Nasal cavity respiratory epithelium epithelial cell of viscerocranial mucosa (primary cell): Measurements from ENCODE around the gene CSTA. TPM values are rescaled to one million over a fixed set of nuclear protein-coding genes. Genes with fewer than 3 reads are reported as not detected.

ENCODE experiments used
- total RNA-seq: library from RNA; depleted of rRNA; stranded (reverse); fragments of >200 nt; gene quantifications from 2 replicates; pipeline ENCODE4 v1.2.3, GENCODE V29; 2014

The CSTA gene
- total RNA-seq, result 114 and 450 TPM in 2 replicates

GRCh38 chr3:122324871-122325323 is at the start of gene CSTA:
CSTA (plus strand) TSS chr3:122325248; CDS start chr3:122325293, 45 bp downstream.

GRCh38 chr3:122382888-122383666 is 58.0 kb downstream of the CSTA start, which contains the start of gene MIX23:
MIX23 (minus strand) TSS chr3:122383231; CDS start chr3:122383224, 7 bp downstream.

GRCh38 chr3:122383771-122384697 is 59.0 kb downstream of the CSTA start, which contains the start of gene FAM162A:
FAM162A (plus strand) TSS chr3:122384182; CDS start chr3:122384266, 84 bp downstream.

Other genes with a start within 250 kb of the CSTA start
- gene CASR, start 141.6 kb upstream of the CSTA start, total RNA-seq, result not detected in 2 replicates
- gene MIX23, start 58.0 kb downstream of the CSTA start, total RNA-seq, result 32.5 and 33.2 TPM in 2 replicates
- gene FAM162A, start 58.9 kb downstream of the CSTA start, total RNA-seq, result 12.3 and 32.4 TPM in 2 replicates
- gene WDR5B, start 90.8 kb downstream of the CSTA start, total RNA-seq, result 4.8 and 5.8 TPM in 2 replicates
- gene KPNA1, start 189.7 kb downstream of the CSTA start, total RNA-seq, result 33.2 and 66.7 TPM in 2 replicates
- 6.5 and 24.8 TPM in 2 replicates for gene PARP9, start 239.1 kb downstream of the CSTA start, total RNA-seq
- gene DTX3L, start 239.1 kb downstream of the CSTA start, total RNA-seq, result 8.2 and 36.9 TPM in 2 replicates